Measurements from ENCODE around the gene MRPL39.

DNA sequence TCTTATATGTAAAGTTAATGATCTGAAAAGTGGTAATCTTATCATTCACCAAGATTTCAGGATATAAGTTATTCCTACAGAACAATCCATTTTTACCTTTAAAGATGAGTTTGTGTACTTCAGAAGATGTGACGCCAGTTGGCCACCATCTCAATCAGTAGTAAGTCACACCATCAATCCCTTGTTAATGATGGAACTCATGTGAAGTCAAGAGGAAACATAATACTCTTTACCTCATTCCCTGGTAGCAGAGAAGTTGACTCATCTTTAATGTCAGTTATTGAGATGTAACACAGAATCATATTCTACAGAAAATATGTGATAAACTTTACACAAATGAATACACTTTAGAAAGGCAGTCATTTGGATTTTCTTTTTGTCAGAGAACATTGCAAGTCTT is 38.2 kb downstream of the MRPL39 start:
- TF ChIP-seq, protein P1, sequence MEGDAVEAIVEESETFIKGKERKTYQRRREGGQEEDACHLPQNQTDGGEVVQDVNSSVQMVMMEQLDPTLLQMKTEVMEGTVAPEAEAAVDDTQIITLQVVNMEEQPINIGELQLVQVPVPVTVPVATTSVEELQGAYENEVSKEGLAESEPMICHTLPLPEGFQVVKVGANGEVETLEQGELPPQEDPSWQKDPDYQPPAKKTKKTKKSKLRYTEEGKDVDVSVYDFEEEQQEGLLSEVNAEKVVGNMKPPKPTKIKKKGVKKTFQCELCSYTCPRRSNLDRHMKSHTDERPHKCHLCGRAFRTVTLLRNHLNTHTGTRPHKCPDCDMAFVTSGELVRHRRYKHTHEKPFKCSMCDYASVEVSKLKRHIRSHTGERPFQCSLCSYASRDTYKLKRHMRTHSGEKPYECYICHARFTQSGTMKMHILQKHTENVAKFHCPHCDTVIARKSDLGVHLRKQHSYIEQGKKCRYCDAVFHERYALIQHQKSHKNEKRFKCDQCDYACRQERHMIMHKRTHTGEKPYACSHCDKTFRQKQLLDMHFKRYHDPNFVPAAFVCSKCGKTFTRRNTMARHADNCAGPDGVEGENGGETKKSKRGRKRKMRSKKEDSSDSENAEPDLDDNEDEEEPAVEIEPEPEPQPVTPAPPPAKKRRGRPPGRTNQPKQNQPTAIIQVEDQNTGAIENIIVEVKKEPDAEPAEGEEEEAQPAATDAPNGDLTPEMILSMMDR (IDR thresholded peaks at IDR 0.05): no peak
- no peak for TF ChIP-seq POLR2A (IDR thresholded peaks at IDR 0.05)
